Measurements from ENCODE around the gene KSR2. TPM values are rescaled to one million over a fixed set of nuclear protein-coding genes. Genes with fewer than 3 reads are reported as not detected.

KSR2 gene
- total RNA-seq, 1 donor from 2014 or later: 0.47 TPM

GRCh38 chr12:117447665-117448366 lies 521.0 kb downstream of the KSR2 start:
- Mint-ChIP-seq H3K4me3 (ENCODE audit: unreplicated experiment) (no peak overlapping the region), H3K27me3 (ENCODE audit: unreplicated experiment) (peaks cover 4% of the 10 kb centered on the region), H3K9me3 (ENCODE audit: unreplicated experiment) (peaks cover 1% of the 10 kb centered on the region), H3K27ac (ENCODE audit: unreplicated experiment) (no peak overlapping the region), H3K4me1 (ENCODE audit: low read depth, unreplicated experiment) (peaks cover 5% of the 10 kb centered on the region), H3K36me3 (ENCODE audit: unreplicated experiment) (no peaks in the 10 kb centered on the region)
- no peak for TF ChIP-seq CTCF (IDR thresholded peaks at IDR 0.05; ENCODE audit: partially characterized antibody, unreplicated experiment)
- no peak for DNase-seq

- Mint-ChIP-seq H3K27me3 (ENCODE audit: unreplicated experiment) (peaks cover 4% of the 10 kb centered on the region), H3K4me1 (ENCODE audit: low read depth, unreplicated experiment) (no peaks in the 10 kb centered on the region), H3K9me3 (ENCODE audit: unreplicated experiment) (no peaks in the 10 kb centered on the region), H3K4me3 (ENCODE audit: unreplicated experiment) (no peak overlapping the region), H3K27ac (ENCODE audit: unreplicated experiment) (no peak overlapping the region), H3K36me3 (ENCODE audit: unreplicated experiment) (no peaks in the 10 kb centered on the region)
- no peak for TF ChIP-seq CTCF (IDR thresholded peaks at IDR 0.05; ENCODE audit: partially characterized antibody, unreplicated experiment)
- DNase-seq: no peak
Observed at GRCh38 chr12:117444781-117445180, 524.0 kb downstream of the KSR2 start.

- no peaks in the 10 kb centered on the region for H3K36me3 Mint-ChIP-seq (ENCODE audit: unreplicated experiment)
- H3K4me3 Mint-ChIP-seq (ENCODE audit: unreplicated experiment): no peak overlapping the region
- H3K4me1 Mint-ChIP-seq (ENCODE audit: low read depth, unreplicated experiment): no peaks in the 10 kb centered on the region
- H3K27ac Mint-ChIP-seq (ENCODE audit: unreplicated experiment): no peak overlapping the region
- no peak for DNase-seq
- TF ChIP-seq CTCF (IDR thresholded peaks at IDR 0.05; ENCODE audit: partially characterized antibody, unreplicated experiment): no peak
- H3K27me3 Mint-ChIP-seq (ENCODE audit: unreplicated experiment): peaks cover 3% of the 10 kb centered on the region
- H3K9me3 Mint-ChIP-seq (ENCODE audit: unreplicated experiment): no peaks in the 10 kb centered on the region
Observed at GRCh38 chr12:117441751-117442150, 527.0 kb downstream of the KSR2 start.

- Mint-ChIP-seq H3K9me3 (ENCODE audit: unreplicated experiment) (no peaks in the 10 kb centered on the region), H3K4me1 (ENCODE audit: low read depth, unreplicated experiment) (no peaks in the 10 kb centered on the region), H3K27ac (ENCODE audit: unreplicated experiment) (no peak overlapping the region), H3K27me3 (ENCODE audit: unreplicated experiment) (peaks cover 3% of the 10 kb centered on the region), H3K4me3 (ENCODE audit: unreplicated experiment) (no peak overlapping the region), H3K36me3 (ENCODE audit: unreplicated experiment) (no peaks in the 10 kb centered on the region)
- no peak for DNase-seq
- no peak for TF ChIP-seq CTCF (IDR thresholded peaks at IDR 0.05; ENCODE audit: partially characterized antibody, unreplicated experiment)
Observed at GRCh38 chr12:117440384-117440783, 528.4 kb downstream of the KSR2 start.

- Mint-ChIP-seq H3K9me3 (ENCODE audit: unreplicated experiment) (no peaks in the 10 kb centered on the region), H3K4me1 (ENCODE audit: low read depth, unreplicated experiment) (no peaks in the 10 kb centered on the region), H3K36me3 (ENCODE audit: unreplicated experiment) (no peaks in the 10 kb centered on the region), H3K27me3 (ENCODE audit: unreplicated experiment) (peaks cover 3% of the 10 kb centered on the region), H3K27ac (ENCODE audit: unreplicated experiment) (no peak overlapping the region), H3K4me3 (ENCODE audit: unreplicated experiment) (no peak overlapping the region)
- peak; percentile 65 for DNase-seq
- no peak for TF ChIP-seq CTCF (IDR thresholded peaks at IDR 0.05; ENCODE audit: partially characterized antibody, unreplicated experiment)
Observed at GRCh38 chr12:117439531-117440001, 529.2 kb downstream of the KSR2 start.
